Dendritic cell treated with granulocyte-macrophage colony-stimulating factor and Interleukin-4, amounts not matched to agents 40 ng/mL and 50 ng/mL, for 4 days (primary cell): Measurements from ENCODE around the gene MIPEP.

Experiments
- H3K27ac Mint-ChIP-seq: one replicate; pipeline ENCODE4 v1.8.0; 2022; ENCODE audit warnings: mild to moderate bottlenecking, mixed read lengths
- H3K27me3 Mint-ChIP-seq: one replicate; pipeline ENCODE4 v1.8.0; 2022; ENCODE audit warnings: mild to moderate bottlenecking, mixed read lengths
- H3K36me3 Mint-ChIP-seq: one replicate; pipeline ENCODE4 v1.8.0; 2022; ENCODE audit warnings: low read depth, mixed read lengths
- H3K4me1 Mint-ChIP-seq: one replicate; pipeline ENCODE4 v1.8.0; 2022; ENCODE audit warnings: low read depth, mixed read lengths
- H3K4me3 Mint-ChIP-seq: one replicate; pipeline ENCODE4 v1.8.0; 2022; ENCODE audit warnings: mild to moderate bottlenecking, moderate library complexity, mixed read lengths
- H3K9me3 Mint-ChIP-seq: one replicate; pipeline ENCODE4 v1.8.0; 2022; ENCODE audit warnings: mixed read lengths
- intact Hi-C: fragments of 100-400 bp; cut with micrococcal nuclease; formaldehyde crosslinking; loops from one replicate; pipeline ENCODE4 v1.15.0; 2022

Gene MIPEP

GRCh38 chr13:23743278-23744076, 145.7 kb downstream of the MIPEP start:
- intact Hi-C loops = no loop called here
- H3K27me3 Mint-ChIP-seq = no peaks in the 10 kb centered on the region
- H3K36me3 Mint-ChIP-seq = no peaks in the 10 kb centered on the region
- H3K4me1 Mint-ChIP-seq = no peaks in the 10 kb centered on the region
- no peak overlapping the region for H3K4me3 Mint-ChIP-seq
- H3K27ac Mint-ChIP-seq = no peak overlapping the region
- H3K9me3 Mint-ChIP-seq = no peaks in the 10 kb centered on the region

GRCh38 chr13:23741879-23742510, 147.2 kb downstream of the MIPEP start:
- H3K36me3 Mint-ChIP-seq = no peaks in the 10 kb centered on the region
- intact Hi-C loops = no loop called here
- no peaks in the 10 kb centered on the region for H3K4me1 Mint-ChIP-seq
- H3K9me3 Mint-ChIP-seq = no peaks in the 10 kb centered on the region
- no peak overlapping the region for H3K27ac Mint-ChIP-seq
- H3K4me3 Mint-ChIP-seq = no peak overlapping the region
- H3K27me3 Mint-ChIP-seq = no peaks in the 10 kb centered on the region

- H3K9me3 Mint-ChIP-seq = no peaks in the 10 kb centered on the region
- no peaks in the 10 kb centered on the region for H3K4me1 Mint-ChIP-seq
- no peak overlapping the region for H3K27ac Mint-ChIP-seq
- intact Hi-C loops = no loop called here
- no peaks in the 10 kb centered on the region for H3K36me3 Mint-ChIP-seq
- H3K27me3 Mint-ChIP-seq = no peaks in the 10 kb centered on the region
- H3K4me3 Mint-ChIP-seq = no peak overlapping the region
These were observed 149.2 kb downstream of the MIPEP start for GRCh38 chr13:23740002-23740401.

- Mint-ChIP-seq H3K4me1 (no peaks in the 10 kb centered on the region), H3K9me3 (no peaks in the 10 kb centered on the region), H3K4me3 (no peak overlapping the region), H3K36me3 (no peaks in the 10 kb centered on the region), H3K27me3 (no peaks in the 10 kb centered on the region), H3K27ac (no peak overlapping the region)
- intact Hi-C loops = no loop called here
These were observed 149.6 kb downstream of the MIPEP start for GRCh38 chr13:23739596-23739995.

GRCh38 chr13:23736541-23736940, 152.7 kb downstream of the MIPEP start:
- intact Hi-C loops = no loop called here
- no peaks in the 10 kb centered on the region for H3K27me3 Mint-ChIP-seq
- H3K27ac Mint-ChIP-seq = no peak overlapping the region
- H3K9me3 Mint-ChIP-seq = no peaks in the 10 kb centered on the region
- no peaks in the 10 kb centered on the region for H3K4me1 Mint-ChIP-seq
- no peaks in the 10 kb centered on the region for H3K36me3 Mint-ChIP-seq
- no peak overlapping the region for H3K4me3 Mint-ChIP-seq

GRCh38 chr13:23735329-23735728, 153.9 kb downstream of the MIPEP start:
- H3K27ac Mint-ChIP-seq = no peak overlapping the region
- no peak overlapping the region for H3K4me3 Mint-ChIP-seq
- H3K9me3 Mint-ChIP-seq = no peaks in the 10 kb centered on the region
- intact Hi-C loops = no loop called here
- no peaks in the 10 kb centered on the region for H3K36me3 Mint-ChIP-seq
- no peaks in the 10 kb centered on the region for H3K27me3 Mint-ChIP-seq
- H3K4me1 Mint-ChIP-seq = no peaks in the 10 kb centered on the region

GRCh38 chr13:23731709-23732108, 157.5 kb downstream of the MIPEP start:
- Mint-ChIP-seq H3K4me1 (no peaks in the 10 kb centered on the region), H3K36me3 (peaks cover 13% of the 10 kb centered on the region), H3K4me3 (no peak overlapping the region), H3K27me3 (no peaks in the 10 kb centered on the region), H3K9me3 (no peaks in the 10 kb centered on the region), H3K27ac (no peak overlapping the region)
- intact Hi-C loops = no loop called here

- Mint-ChIP-seq H3K9me3 (no peaks in the 10 kb centered on the region), H3K36me3 (peaks cover 13% of the 10 kb centered on the region)
These were observed 158.9 kb downstream of the MIPEP start for GRCh38 chr13:23730251-23730650.

GRCh38 chr13:23729531-23729930, 159.7 kb downstream of the MIPEP start:
- H3K36me3 Mint-ChIP-seq = peaks cover 13% of the 10 kb centered on the region
- H3K27ac Mint-ChIP-seq = no peak overlapping the region
- H3K4me1 Mint-ChIP-seq = no peaks in the 10 kb centered on the region
- no peak overlapping the region for H3K4me3 Mint-ChIP-seq
- H3K27me3 Mint-ChIP-seq = no peaks in the 10 kb centered on the region
- H3K9me3 Mint-ChIP-seq = no peaks in the 10 kb centered on the region
- intact Hi-C loops = no loop called here

More at GRCh38 chr13:23730251-23730650, 158.9 kb downstream of the MIPEP start:
- intact Hi-C loops = no loop called here
- Mint-ChIP-seq H3K27ac (no peak overlapping the region), H3K4me1 (no peaks in the 10 kb centered on the region), H3K27me3 (no peaks in the 10 kb centered on the region), H3K4me3 (no peak overlapping the region)

GRCh38 chr13:23728807-23729206, 160.4 kb downstream of the MIPEP start:
- H3K27me3 Mint-ChIP-seq = no peaks in the 10 kb centered on the region
- H3K36me3 Mint-ChIP-seq = peaks cover 13% of the 10 kb centered on the region
- H3K4me1 Mint-ChIP-seq = no peaks in the 10 kb centered on the region
- no peaks in the 10 kb centered on the region for H3K9me3 Mint-ChIP-seq
- no peak overlapping the region for H3K27ac Mint-ChIP-seq
- no peak overlapping the region for H3K4me3 Mint-ChIP-seq
- intact Hi-C loops = no loop called here

- H3K4me1 Mint-ChIP-seq = no peaks in the 10 kb centered on the region
- H3K27me3 Mint-ChIP-seq = no peaks in the 10 kb centered on the region
- peaks cover 13% of the 10 kb centered on the region for H3K36me3 Mint-ChIP-seq
- no peak overlapping the region for H3K4me3 Mint-ChIP-seq
- H3K9me3 Mint-ChIP-seq = no peaks in the 10 kb centered on the region
- H3K27ac Mint-ChIP-seq = no peak overlapping the region
- intact Hi-C loops = no loop called here
These were observed 163.3 kb downstream of the MIPEP start for GRCh38 chr13:23725922-23726321.

- Mint-ChIP-seq H3K9me3 (no peaks in the 10 kb centered on the region), H3K27ac (no peak overlapping the region), H3K27me3 (no peaks in the 10 kb centered on the region), H3K36me3 (peaks cover 13% of the 10 kb centered on the region), H3K4me1 (no peaks in the 10 kb centered on the region), H3K4me3 (no peak overlapping the region)
- intact Hi-C loops = no loop called here
These were observed 164.8 kb downstream of the MIPEP start for GRCh38 chr13:23724196-23724970.

GRCh38 chr13:23723471-23723870, 165.7 kb downstream of the MIPEP start:
- H3K27me3 Mint-ChIP-seq = no peaks in the 10 kb centered on the region
- no peak overlapping the region for H3K27ac Mint-ChIP-seq
- intact Hi-C loops = no loop called here
- H3K9me3 Mint-ChIP-seq = no peaks in the 10 kb centered on the region
- no peak overlapping the region for H3K4me3 Mint-ChIP-seq
- H3K4me1 Mint-ChIP-seq = no peaks in the 10 kb centered on the region
- H3K36me3 Mint-ChIP-seq = peaks cover 6% of the 10 kb centered on the region

- Mint-ChIP-seq H3K36me3 (peaks cover 3% of the 10 kb centered on the region), H3K27me3 (no peaks in the 10 kb centered on the region), H3K27ac (no peak overlapping the region), H3K9me3 (no peaks in the 10 kb centered on the region), H3K4me1 (no peaks in the 10 kb centered on the region), H3K4me3 (no peak overlapping the region)
- intact Hi-C loops = no loop called here
These were observed 166.3 kb downstream of the MIPEP start for GRCh38 chr13:23722726-23723453.
